Spleen (tissue), 7 donors: Measurements from ENCODE around the gene ADARB2.

Source experiments
- POLR2A ChIP-seq, 3 donors: fragments of 450-650 bp; IDR thresholded peaks; one replicate each; pipeline ENCODE4 v1.5.1; 2017; ENCODE audit warnings: antibody characterized with exemption in 3 of 3, mild to moderate bottlenecking in 1 of 3
- TF ChIP-seq, protein P1 (sequence below), 11 experiments: fragments of 200-600 bp in 7 of 11; fragments of 450-650 bp in 4 of 11; sonication (generic) in 4 of 11; IDR thresholded peaks in 8 of 11; conservative IDR thresholded peaks in 3 of 11; 1 replicate in 7 of 11; 2 replicates in 4 of 11; pipeline versions ENCODE4 v1.4.0 to v1.8.0; 2016 to 2021; ENCODE audit warnings: antibody characterized with exemption in 11 of 11, inconsistent platforms in 4 of 11, mild to moderate bottlenecking in 1 of 11
- donor health status: DM: no; HTN: no; CAD: no; lungs with moderate emphysema.
- donor health status: DM: no; HTN: no; CAD: no.
- donor health status: DM: no; HTN: no; CAD: no.

DNA sequence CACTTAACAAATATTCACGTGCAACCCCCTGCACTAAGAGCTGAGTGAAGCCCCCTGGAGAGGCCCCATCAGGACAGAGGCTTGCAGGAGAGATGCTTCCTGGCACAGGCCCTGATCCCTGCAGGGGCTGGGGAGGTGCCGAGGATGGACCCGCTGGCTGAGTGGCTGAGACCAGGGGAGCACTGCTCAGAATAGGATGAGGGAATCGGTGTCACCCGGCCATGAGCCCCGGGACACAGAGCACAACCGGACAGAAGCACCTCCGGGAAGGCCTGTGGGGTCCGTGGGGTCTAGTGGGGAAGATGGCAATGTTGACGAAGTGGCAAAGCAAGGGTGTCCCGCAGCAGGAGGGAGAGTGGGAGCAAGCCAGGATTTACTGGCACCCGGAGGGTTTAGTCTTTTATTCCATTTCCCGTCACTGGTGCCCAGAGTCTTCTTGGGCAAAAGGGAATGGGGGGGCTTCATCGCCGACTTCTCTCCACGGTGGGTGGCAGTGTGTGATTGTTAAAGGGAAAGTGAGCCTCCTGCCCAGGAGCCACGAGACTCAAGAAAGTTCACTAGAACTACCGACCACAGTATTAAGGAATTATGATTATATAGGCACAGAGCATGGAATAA lies 140.7 kb downstream of the ADARB2 start:
- TF ChIP-seq, protein P1, sequence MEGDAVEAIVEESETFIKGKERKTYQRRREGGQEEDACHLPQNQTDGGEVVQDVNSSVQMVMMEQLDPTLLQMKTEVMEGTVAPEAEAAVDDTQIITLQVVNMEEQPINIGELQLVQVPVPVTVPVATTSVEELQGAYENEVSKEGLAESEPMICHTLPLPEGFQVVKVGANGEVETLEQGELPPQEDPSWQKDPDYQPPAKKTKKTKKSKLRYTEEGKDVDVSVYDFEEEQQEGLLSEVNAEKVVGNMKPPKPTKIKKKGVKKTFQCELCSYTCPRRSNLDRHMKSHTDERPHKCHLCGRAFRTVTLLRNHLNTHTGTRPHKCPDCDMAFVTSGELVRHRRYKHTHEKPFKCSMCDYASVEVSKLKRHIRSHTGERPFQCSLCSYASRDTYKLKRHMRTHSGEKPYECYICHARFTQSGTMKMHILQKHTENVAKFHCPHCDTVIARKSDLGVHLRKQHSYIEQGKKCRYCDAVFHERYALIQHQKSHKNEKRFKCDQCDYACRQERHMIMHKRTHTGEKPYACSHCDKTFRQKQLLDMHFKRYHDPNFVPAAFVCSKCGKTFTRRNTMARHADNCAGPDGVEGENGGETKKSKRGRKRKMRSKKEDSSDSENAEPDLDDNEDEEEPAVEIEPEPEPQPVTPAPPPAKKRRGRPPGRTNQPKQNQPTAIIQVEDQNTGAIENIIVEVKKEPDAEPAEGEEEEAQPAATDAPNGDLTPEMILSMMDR (IDR thresholded peaks at IDR 0.05 in 8 of 11, conservative IDR thresholded peaks at IDR 0.05 in 3 of 11): no peak
- TF ChIP-seq POLR2A (IDR thresholded peaks at IDR 0.05): no peak
